ENCODE data around the gene SLC6A20. TPM values are rescaled to one million over a fixed set of nuclear protein-coding genes. Genes with fewer than 3 reads are reported as not detected.

The SLC6A20 gene
- total RNA-seq, 1 donor from 2014 or later = 22.7 TPM

- H3K27me3 ChIP-seq = no peaks in the 10 kb centered on the region
- H3K36me3 ChIP-seq = no peaks in the 10 kb centered on the region
- intact Hi-C loops (cut with DNase I) = no loop called here
- no peak overlapping the region for H3K4me3 ChIP-seq
- ATAC-seq = no peak
- no peak overlapping the region for H3K27ac ChIP-seq
- TF ChIP-seq CTCF (IDR thresholded peaks at IDR 0.05) = no peak
- no peak for DNase-seq
- no peaks in the 10 kb centered on the region for H3K9me3 ChIP-seq
- H3K4me1 ChIP-seq = peaks cover 4% of the 10 kb centered on the region
Measured at GRCh38 chr3:45771831-45772230, 24.5 kb downstream of the SLC6A20 start.

- H3K9me3 ChIP-seq = no peaks in the 10 kb centered on the region
- no peak for TF ChIP-seq CTCF (IDR thresholded peaks at IDR 0.05)
- peaks cover 4% of the 10 kb centered on the region for H3K4me1 ChIP-seq
- intact Hi-C loops (cut with DNase I) = no loop called here
- H3K36me3 ChIP-seq = no peaks in the 10 kb centered on the region
- no peaks in the 10 kb centered on the region for H3K27me3 ChIP-seq
- H3K4me3 ChIP-seq = no peak overlapping the region
- no peak for ATAC-seq
- no peak overlapping the region for H3K27ac ChIP-seq
- no peak for DNase-seq
Measured at GRCh38 chr3:45771166-45771775, 25.1 kb downstream of the SLC6A20 start.

GRCh38 chr3:45765958-45766357 is 30.4 kb downstream of the SLC6A20 start:
- intact Hi-C loops (cut with DNase I) = no loop called here
- Histone ChIP-seq H3K4me3 (no peak overlapping the region), H3K9me3 (no peaks in the 10 kb centered on the region), H3K4me1 (no peaks in the 10 kb centered on the region), H3K27me3 (no peaks in the 10 kb centered on the region), H3K36me3 (no peaks in the 10 kb centered on the region), H3K27ac (no peak overlapping the region)
- TF ChIP-seq CTCF (IDR thresholded peaks at IDR 0.05) = no peak
- ATAC-seq (no peak), DNase-seq (no peak)

GRCh38 chr3:45765266-45765851 is 31.0 kb downstream of the SLC6A20 start:
- Histone ChIP-seq H3K9me3 (no peaks in the 10 kb centered on the region), H3K27ac (no peak overlapping the region), H3K4me1 (no peaks in the 10 kb centered on the region), H3K4me3 (no peak overlapping the region), H3K27me3 (no peaks in the 10 kb centered on the region), H3K36me3 (no peaks in the 10 kb centered on the region)
- intact Hi-C loops (cut with DNase I) = no loop called here
- TF ChIP-seq CTCF (IDR thresholded peaks at IDR 0.05) = no peak
- ATAC-seq (no peak), DNase-seq (no peak)

GRCh38 chr3:45763303-45763675 is 33.0 kb downstream of the SLC6A20 start:
- H3K4me3 ChIP-seq = no peak overlapping the region
- DNase-seq (no peak), ATAC-seq (no peak)
- H3K36me3 ChIP-seq = no peaks in the 10 kb centered on the region
- no peak for TF ChIP-seq CTCF (IDR thresholded peaks at IDR 0.05)
- no peaks in the 10 kb centered on the region for H3K9me3 ChIP-seq
- intact Hi-C loops (cut with DNase I) = no loop called here
- no peak overlapping the region for H3K27ac ChIP-seq
- no peaks in the 10 kb centered on the region for H3K4me1 ChIP-seq
- H3K27me3 ChIP-seq = no peaks in the 10 kb centered on the region

Data from upper lobe of right lung (tissue), 1 donor.